NT2/D1 (cell line): ENCODE measurements around the gene TAF11L13.
"Not testable (repeated sequence)": the region's sequence is repeated elsewhere in the genome, so short reads cannot be mapped to it uniquely, and the experiment has no call there.

Experiments
- SUZ12 ChIP-seq: IDR thresholded peaks from 2 replicates; pipeline ENCODE4 v1.6.1; 2011; ENCODE audit not compliant: insufficient read length, insufficient read depth; ENCODE audit errors: extremely low read depth
- YY1 ChIP-seq: IDR thresholded peaks from 2 replicates; pipeline ENCODE4 v1.6.1; 2011; ENCODE audit not compliant: insufficient read length, insufficient read depth
- ZNF274 ChIP-seq: IDR thresholded peaks from 2 replicates; pipeline ENCODE4 v1.6.1; 2011; ENCODE audit warnings: mild to moderate bottlenecking, low read depth, low read length

DNA sequence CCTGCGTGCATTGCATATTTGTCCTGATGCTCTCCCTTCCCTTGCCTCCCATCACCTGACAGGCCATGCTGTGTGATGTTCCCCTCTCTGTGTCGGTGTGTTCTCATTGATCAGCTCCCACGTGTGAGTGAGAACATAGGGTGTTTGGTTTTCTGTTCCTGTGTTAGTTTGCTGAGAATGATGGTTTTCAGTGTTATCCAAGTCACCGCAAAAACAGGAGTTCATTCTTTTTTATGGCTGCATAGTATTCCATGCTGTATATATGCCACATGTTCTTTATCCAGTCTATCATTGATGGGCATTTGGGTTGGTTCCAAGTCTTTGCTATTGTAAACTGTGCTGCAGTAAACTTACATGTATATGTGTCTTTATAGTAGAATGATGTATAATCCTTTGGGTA lies 24.4 kb upstream of the TAF11L13 start:
- not testable (repeated sequence) for TF ChIP-seq YY1, SUZ12, ZNF274
